H1 (cell line): ENCODE data around the gene MRPS34. TPM values are rescaled to one million over a fixed set of nuclear protein-coding genes. Genes with fewer than 3 reads are reported as not detected.

ENCODE experiments used
- BACH1 ChIP-seq: IDR thresholded peaks from 2 replicates; pipeline ENCODE4 v1.6.1; 2012; ENCODE audit warnings: low read length, improper control_type of control experiment
- EGR1 ChIP-seq: IDR thresholded peaks from 2 replicates; pipeline ENCODE4 v1.6.1; 2011; ENCODE audit warnings: low read depth, low read length, borderline replicate concordance
- RNF2 ChIP-seq: fragments of 200-900, 300-1000 bp; sonication (generic); IDR thresholded peaks from 2 replicates; pipeline ENCODE4 v1.7.1; 2016; ENCODE audit warnings: borderline replicate concordance, low read depth, mild to moderate bottlenecking, antibody characterized with exemption, low read length; ENCODE audit not compliant: poor library complexity, severe bottlenecking; ENCODE audit errors: missing control alignments
- TAF7 ChIP-seq: optimal IDR thresholded peaks from 2 replicates; pipeline ENCODE3; 2011; ENCODE audit warnings: low read depth, mild to moderate bottlenecking, inconsistent platforms, low read length, moderate library complexity, borderline replicate concordance
- TCF12 ChIP-seq: IDR thresholded peaks from 2 replicates; pipeline ENCODE4 v1.6.1; 2011; ENCODE audit warnings: low read depth, mild to moderate bottlenecking, low read length
- polyA plus RNA-seq, 7 experiments: library from polyadenylated mRNA; depleted of rRNA in 3 of 7; stranded (reverse) in 5 of 7; unstranded in 2 of 7; fragments of >200 nt in 5 of 7; fragments of 200-250 nt in 2 of 7; gene quantifications; 1 replicate in 5 of 7; 2 replicates in 1 of 7; 4 replicates in 1 of 7; pipeline versions ENCODE4 v1.2.1 to v1.2.3, GENCODE V29; 2011 to 2013; ENCODE audit warnings: missing spikeins in 2 of 7, mixed read lengths in 2 of 7
- total RNA-seq: library from RNA; stranded (reverse); fragmentation: NEBNext Ultra II Directional; extraction: Animal tissue kit (Norgen Biotek cat#: 25700); gene quantifications from 2 replicates; pipeline ENCODE4 v1.2.1, GENCODE V29; 2021
- TF ChIP-seq, protein P1 (sequence below): IDR thresholded peaks from 2 replicates; pipeline ENCODE4 v1.6.1; 2012; ENCODE audit warnings: inconsistent platforms
- TF ChIP-seq, protein P2 (sequence below): fragments of 300-600 bp; sonication (generic); IDR thresholded peaks from 2 replicates; pipeline ENCODE4 v1.7.1; 2012; ENCODE audit warnings: low read length, moderate library complexity, mild to moderate bottlenecking, inconsistent platforms; ENCODE audit not compliant: insufficient replicate concordance

Gene MRPS34
- total and polyA plus RNA-seq, 2 of the 8 experiments (the other 6 are each of a cell fraction or from before 2014, with no cell fraction given): 168 to 252 TPM

DNA sequence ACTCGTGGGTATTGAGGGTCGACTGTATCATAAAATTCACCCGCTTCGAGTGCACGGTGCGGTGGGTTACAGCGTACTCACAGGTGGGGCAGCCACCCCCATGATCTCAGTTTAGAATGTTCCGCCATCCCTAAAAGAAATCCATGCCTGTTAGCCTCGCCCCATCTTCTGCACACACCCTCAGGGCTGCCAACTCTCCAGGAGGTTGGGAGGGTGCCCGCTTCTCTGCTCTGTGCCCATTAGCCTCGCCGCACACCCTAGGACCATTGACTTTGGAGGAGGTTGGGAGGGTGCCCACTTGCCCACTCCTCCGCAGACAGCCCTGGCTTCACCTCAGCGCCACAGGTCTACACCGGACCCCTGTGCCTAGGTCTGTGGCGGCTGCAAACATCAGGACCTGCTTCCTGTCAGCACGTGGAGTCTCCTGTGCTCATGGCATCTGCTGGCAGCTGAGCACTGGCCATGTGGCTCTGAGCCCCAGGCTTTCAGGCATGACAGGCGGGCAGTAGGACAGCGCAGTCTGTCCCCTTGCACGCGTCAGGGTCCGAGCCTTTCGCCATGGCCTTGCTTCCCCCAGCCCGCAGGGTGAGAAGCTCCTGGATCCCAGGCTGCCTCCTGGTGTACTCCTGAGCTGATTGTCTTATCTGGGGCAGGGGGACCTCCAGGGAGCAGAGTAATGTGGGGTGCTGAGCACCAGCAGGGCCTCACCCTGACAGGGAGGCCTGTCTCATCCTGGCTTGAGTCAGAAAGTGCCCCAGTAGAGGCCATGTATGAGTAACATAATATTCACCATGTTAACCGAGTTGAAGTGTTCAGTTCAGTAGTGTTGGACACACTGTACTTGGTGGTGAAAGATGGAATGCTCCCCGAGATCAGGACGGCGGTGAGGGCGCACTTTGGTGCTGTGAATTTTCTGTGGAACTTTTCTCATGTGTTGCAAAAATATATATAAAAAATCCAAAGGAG lies 23.5 kb downstream of the MRPS34 start (continued):
- TF ChIP-seq RNF2: no peak
- TF ChIP-seq EGR1: no peak
- no peak for TF ChIP-seq BACH1
- no peak for TF ChIP-seq TAF7
- TF ChIP-seq TCF12: no peak
- TF ChIP-seq, protein P1, sequence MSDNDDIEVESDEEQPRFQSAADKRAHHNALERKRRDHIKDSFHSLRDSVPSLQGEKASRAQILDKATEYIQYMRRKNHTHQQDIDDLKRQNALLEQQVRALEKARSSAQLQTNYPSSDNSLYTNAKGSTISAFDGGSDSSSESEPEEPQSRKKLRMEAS: no peak
- TF ChIP-seq, protein P2, sequence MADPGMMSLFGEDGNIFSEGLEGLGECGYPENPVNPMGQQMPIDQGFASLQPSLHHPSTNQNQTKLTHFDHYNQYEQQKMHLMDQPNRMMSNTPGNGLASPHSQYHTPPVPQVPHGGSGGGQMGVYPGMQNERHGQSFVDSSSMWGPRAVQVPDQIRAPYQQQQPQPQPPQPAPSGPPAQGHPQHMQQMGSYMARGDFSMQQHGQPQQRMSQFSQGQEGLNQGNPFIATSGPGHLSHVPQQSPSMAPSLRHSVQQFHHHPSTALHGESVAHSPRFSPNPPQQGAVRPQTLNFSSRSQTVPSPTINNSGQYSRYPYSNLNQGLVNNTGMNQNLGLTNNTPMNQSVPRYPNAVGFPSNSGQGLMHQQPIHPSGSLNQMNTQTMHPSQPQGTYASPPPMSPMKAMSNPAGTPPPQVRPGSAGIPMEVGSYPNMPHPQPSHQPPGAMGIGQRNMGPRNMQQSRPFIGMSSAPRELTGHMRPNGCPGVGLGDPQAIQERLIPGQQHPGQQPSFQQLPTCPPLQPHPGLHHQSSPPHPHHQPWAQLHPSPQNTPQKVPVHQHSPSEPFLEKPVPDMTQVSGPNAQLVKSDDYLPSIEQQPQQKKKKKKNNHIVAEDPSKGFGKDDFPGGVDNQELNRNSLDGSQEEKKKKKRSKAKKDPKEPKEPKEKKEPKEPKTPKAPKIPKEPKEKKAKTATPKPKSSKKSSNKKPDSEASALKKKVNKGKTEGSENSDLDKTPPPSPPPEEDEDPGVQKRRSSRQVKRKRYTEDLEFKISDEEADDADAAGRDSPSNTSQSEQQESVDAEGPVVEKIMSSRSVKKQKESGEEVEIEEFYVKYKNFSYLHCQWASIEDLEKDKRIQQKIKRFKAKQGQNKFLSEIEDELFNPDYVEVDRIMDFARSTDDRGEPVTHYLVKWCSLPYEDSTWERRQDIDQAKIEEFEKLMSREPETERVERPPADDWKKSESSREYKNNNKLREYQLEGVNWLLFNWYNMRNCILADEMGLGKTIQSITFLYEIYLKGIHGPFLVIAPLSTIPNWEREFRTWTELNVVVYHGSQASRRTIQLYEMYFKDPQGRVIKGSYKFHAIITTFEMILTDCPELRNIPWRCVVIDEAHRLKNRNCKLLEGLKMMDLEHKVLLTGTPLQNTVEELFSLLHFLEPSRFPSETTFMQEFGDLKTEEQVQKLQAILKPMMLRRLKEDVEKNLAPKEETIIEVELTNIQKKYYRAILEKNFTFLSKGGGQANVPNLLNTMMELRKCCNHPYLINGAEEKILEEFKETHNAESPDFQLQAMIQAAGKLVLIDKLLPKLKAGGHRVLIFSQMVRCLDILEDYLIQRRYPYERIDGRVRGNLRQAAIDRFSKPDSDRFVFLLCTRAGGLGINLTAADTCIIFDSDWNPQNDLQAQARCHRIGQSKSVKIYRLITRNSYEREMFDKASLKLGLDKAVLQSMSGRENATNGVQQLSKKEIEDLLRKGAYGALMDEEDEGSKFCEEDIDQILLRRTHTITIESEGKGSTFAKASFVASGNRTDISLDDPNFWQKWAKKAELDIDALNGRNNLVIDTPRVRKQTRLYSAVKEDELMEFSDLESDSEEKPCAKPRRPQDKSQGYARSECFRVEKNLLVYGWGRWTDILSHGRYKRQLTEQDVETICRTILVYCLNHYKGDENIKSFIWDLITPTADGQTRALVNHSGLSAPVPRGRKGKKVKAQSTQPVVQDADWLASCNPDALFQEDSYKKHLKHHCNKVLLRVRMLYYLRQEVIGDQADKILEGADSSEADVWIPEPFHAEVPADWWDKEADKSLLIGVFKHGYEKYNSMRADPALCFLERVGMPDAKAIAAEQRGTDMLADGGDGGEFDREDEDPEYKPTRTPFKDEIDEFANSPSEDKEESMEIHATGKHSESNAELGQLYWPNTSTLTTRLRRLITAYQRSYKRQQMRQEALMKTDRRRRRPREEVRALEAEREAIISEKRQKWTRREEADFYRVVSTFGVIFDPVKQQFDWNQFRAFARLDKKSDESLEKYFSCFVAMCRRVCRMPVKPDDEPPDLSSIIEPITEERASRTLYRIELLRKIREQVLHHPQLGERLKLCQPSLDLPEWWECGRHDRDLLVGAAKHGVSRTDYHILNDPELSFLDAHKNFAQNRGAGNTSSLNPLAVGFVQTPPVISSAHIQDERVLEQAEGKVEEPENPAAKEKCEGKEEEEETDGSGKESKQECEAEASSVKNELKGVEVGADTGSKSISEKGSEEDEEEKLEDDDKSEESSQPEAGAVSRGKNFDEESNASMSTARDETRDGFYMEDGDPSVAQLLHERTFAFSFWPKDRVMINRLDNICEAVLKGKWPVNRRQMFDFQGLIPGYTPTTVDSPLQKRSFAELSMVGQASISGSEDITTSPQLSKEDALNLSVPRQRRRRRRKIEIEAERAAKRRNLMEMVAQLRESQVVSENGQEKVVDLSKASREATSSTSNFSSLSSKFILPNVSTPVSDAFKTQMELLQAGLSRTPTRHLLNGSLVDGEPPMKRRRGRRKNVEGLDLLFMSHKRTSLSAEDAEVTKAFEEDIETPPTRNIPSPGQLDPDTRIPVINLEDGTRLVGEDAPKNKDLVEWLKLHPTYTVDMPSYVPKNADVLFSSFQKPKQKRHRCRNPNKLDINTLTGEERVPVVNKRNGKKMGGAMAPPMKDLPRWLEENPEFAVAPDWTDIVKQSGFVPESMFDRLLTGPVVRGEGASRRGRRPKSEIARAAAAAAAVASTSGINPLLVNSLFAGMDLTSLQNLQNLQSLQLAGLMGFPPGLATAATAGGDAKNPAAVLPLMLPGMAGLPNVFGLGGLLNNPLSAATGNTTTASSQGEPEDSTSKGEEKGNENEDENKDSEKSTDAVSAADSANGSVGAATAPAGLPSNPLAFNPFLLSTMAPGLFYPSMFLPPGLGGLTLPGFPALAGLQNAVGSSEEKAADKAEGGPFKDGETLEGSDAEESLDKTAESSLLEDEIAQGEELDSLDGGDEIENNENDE: no peak
